ENCODE measurements around the gene CKS1B.

CKS1B gene

DNA sequence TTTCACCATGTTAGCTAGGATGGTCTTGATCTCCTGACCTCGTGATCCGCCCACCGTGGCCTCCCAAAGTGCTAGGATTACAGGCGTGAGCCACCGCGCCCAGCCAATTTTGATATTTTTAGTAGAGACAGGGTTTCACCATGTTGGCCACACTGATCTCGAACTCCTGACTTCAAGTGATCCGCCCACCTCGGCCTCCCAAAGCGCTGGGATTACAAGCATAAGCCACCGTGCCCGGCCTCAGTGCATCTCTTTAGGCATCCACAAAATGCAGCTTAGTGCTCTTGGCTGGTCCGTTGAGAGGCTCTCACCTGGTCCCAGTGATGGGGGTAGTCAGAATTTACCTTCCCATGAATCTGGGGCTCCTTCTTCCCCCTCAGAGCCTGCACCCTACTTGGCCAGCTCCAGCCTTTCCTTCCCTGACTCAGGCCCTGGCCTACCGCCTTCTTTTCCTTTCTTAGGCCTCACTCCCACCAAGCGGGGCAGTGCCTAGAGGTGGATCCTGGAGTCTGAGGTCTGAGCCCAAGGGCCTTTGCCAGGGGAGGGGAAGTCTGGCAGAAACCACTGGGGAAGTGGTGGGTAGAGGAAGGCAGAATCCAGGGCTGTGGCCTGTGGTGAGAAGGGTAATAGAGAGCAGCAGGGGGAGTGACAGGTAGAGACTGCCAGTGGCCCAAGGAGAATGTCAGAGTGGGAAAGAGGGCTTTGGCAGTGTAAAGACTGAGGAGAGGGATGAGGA, 22.7 kb downstream of the CKS1B start:
- Mint-ChIP-seq H3K9me3 (no peaks in the 10 kb centered on the region), H3K27ac (peak overlapping the region; percentile 47), H3K4me3 (peak overlapping the region; percentile 49)

GRCh38 chr1:154998201-154998780, 23.8 kb downstream of the CKS1B start:
- Mint-ChIP-seq H3K4me1 (ENCODE audit: low read depth) (peaks cover 26% of the 10 kb centered on the region), H3K27me3 (ENCODE audit: low read depth) (no peaks in the 10 kb centered on the region), H3K27ac (no peak overlapping the region), H3K4me3 (peak overlapping the region; percentile 25), H3K9me3 (no peaks in the 10 kb centered on the region), H3K36me3 (ENCODE audit: low read depth) (no peaks in the 10 kb centered on the region)

More for the DNA sequence above, 22.7 kb downstream of the CKS1B start:
- Mint-ChIP-seq H3K27me3 (ENCODE audit: low read depth) (no peaks in the 10 kb centered on the region), H3K4me1 (ENCODE audit: low read depth) (peaks cover 26% of the 10 kb centered on the region), H3K36me3 (ENCODE audit: low read depth) (no peaks in the 10 kb centered on the region)

GRCh38 chr1:154998818-154999570, 24.5 kb downstream of the CKS1B start:
- Mint-ChIP-seq H3K36me3 (ENCODE audit: low read depth) (peaks cover 3% of the 10 kb centered on the region), H3K4me1 (ENCODE audit: low read depth) (peaks cover 28% of the 10 kb centered on the region), H3K9me3 (no peaks in the 10 kb centered on the region), H3K4me3 (peak overlapping the region; percentile 73), H3K27ac (peak overlapping the region; percentile 84), H3K27me3 (ENCODE audit: low read depth) (no peaks in the 10 kb centered on the region)

DNA sequence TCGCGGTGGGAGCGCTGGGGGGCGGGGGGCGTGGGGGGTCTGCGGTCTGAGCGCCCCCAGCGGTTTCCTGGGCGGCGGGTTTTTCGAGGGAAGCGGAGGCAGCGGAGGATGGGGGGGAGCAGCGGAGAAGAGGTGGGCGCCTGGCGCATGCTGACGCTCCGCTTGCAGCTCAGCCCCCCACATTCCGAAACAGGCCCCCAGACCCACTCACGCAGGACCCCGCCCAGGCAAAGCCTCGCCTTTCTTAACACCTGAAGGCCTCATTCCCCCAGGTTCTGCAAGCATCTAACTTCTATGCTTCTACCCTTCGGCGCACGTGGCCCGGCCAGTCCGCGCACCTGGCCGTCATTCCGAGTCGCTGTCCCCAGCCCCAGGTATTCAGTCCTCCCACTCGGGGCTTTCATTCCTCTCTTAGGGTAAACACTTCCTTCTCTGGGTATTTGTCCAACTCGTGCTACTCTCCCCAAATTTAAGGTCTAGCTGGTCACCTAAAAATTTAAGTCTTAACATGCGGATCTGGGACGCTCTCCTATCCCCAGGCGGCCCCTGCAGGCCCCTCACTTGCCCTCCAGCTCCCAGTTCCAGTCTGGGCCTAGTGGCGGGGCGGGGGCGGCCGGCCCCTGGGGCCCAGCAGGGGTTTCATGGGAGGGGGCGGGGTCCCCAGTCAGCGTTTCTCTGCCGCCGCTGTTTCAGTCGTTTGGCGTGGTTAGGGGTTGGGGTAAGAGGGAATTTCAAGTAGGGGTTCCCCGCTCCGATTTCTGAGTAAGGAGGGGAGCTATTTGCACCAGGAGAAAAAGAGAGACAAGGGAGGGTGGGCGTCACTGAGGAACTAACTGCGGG, 25.3 kb downstream of the CKS1B start:
- Mint-ChIP-seq H3K27me3 (ENCODE audit: low read depth) (no peaks in the 10 kb centered on the region), H3K9me3 (no peaks in the 10 kb centered on the region), H3K27ac (peak overlapping the region; percentile 93), H3K36me3 (ENCODE audit: low read depth) (peaks cover 5% of the 10 kb centered on the region), H3K4me1 (ENCODE audit: low read depth) (peaks cover 34% of the 10 kb centered on the region), H3K4me3 (peak overlapping the region; percentile 83)

GRCh38 chr1:155000411-155000725, 25.9 kb downstream of the CKS1B start:
- Mint-ChIP-seq H3K27ac (peak overlapping the region; percentile 93), H3K9me3 (no peaks in the 10 kb centered on the region), H3K4me1 (ENCODE audit: low read depth) (peaks cover 37% of the 10 kb centered on the region), H3K4me3 (peak overlapping the region; percentile 83), H3K36me3 (ENCODE audit: low read depth) (peaks cover 5% of the 10 kb centered on the region), H3K27me3 (ENCODE audit: low read depth) (no peaks in the 10 kb centered on the region)

DNA sequence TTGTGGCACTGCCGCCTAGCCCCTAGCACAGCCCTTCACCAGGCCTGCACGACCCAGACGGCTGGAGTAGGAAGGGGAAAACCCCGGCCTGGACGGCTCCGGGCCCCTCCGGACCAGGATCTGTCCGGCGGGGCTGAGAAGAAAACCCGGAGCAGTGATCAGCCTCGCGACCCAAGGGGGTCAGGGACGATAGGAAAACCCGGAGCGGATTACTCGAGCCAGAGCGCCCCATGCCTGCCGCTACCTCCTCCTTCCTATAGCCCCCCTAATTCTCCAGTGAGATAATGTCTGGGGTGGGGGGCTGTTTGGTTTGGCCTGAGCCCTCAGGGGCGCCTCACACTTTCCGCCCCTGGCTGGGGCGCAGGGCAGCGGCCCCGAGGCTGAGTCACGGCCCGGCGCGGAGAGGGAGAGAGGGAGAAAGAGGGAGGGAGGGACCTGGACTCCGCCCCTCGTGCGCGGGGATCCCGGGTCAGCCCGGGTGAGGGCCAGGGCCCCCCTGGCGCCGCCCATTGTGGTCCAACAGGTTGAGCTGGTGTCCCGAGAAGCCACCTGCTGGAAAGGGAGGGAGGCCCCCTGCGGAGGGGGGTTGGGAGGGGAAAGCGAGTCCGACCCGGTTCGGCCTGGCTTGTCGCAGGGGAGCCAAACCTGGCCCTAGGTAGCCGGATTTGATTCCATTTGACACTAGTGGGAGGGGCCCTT, 26.4 kb downstream of the CKS1B start:
- peaks cover 41% of the 10 kb centered on the region for H3K4me1 Mint-ChIP-seq (ENCODE audit: low read depth)
- H3K27me3 Mint-ChIP-seq (ENCODE audit: low read depth): no peaks in the 10 kb centered on the region
- peaks cover 5% of the 10 kb centered on the region for H3K36me3 Mint-ChIP-seq (ENCODE audit: low read depth)
- H3K9me3 Mint-ChIP-seq: no peaks in the 10 kb centered on the region
- H3K27ac Mint-ChIP-seq: peak overlapping the region; percentile 91
- peak overlapping the region; percentile 99 for H3K4me3 Mint-ChIP-seq

GRCh38 chr1:155001425-155001674, 26.9 kb downstream of the CKS1B start:
- Mint-ChIP-seq H3K36me3 (ENCODE audit: low read depth) (peaks cover 5% of the 10 kb centered on the region), H3K9me3 (no peaks in the 10 kb centered on the region), H3K27me3 (ENCODE audit: low read depth) (no peaks in the 10 kb centered on the region), H3K4me3 (peak overlapping the region; percentile 99), H3K4me1 (ENCODE audit: low read depth) (peaks cover 46% of the 10 kb centered on the region), H3K27ac (peak overlapping the region; percentile 91)

DNA sequence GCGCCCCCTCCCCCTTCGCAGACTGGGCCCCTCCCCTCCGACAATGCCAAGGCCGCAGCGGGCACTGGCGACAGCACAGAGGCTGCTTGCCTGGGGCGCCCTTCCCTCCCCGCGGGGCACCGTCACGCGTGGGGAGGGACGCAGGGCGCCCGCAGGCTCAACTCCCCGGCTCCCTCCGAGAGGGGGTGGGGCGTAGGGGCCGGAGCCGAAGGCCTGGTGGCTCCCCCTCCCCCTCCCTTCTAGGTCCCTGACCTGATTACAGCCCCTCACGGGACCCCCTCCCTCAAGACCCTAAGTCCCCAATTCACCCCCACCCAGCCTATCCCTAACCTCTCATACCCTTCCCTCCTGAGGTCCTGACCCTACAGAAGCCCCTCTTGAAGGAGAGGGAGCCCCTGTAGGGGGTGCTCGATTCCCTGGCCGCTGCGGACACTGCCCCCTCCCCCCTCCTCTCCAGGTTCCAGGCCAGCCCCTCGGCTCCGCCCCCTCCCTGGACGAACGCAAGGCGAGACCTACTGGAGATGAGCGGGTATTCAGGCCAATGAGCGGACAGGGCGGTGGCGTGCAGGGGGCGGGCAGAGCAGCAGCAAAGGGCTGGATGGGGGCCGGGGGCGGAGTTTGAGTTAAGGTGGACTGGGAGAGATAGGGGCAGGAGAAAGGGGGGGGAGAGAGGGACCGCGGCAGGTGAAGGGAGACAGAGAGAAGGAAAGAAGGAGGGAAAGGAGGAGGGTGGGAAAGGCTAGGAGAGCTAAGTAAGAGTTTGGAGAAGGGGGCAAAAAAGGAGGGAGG, 27.4 kb downstream of the CKS1B start:
- Mint-ChIP-seq H3K4me3 (peak overlapping the region; percentile 99), H3K4me1 (ENCODE audit: low read depth) (peaks cover 51% of the 10 kb centered on the region), H3K36me3 (ENCODE audit: low read depth) (peaks cover 5% of the 10 kb centered on the region), H3K9me3 (no peaks in the 10 kb centered on the region), H3K27ac (peak overlapping the region; percentile 97), H3K27me3 (ENCODE audit: low read depth) (no peaks in the 10 kb centered on the region)

DNA sequence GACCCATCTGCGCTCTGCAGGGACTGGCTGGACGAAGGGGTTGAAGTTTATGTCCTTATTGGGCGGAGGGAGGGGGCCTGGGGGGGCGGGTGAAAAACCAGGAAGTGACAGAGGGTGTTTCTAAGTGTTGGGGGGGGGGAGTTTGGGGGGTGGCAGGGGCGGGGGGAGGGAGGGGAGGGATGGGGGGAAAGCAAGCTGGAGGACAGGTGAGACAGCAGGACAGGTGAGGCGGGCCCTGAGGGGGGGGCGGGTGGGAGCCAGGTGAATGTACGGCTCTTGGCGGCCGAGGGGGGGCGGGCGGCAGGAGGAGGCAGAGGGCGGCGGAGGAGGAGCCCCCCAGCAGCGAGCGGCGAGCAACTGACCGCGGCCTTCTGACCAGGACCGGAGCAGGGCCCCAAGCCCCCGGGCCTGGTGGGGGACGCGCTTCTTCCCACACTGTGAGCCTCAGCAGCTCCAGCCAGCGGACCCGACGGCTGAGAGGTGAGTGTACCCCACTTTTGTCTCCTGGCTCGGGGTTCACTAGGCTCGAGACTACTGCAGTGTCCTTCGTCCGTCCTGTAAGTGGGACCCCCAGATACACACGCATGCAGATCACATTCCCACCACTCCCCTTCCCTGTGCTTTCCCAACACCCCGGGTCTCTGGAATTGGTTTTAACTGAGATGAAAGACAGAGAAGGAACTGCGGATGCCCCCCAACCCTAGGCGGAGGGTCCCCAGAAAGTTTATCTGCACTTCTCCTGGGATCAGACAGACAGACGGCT, 28.2 kb downstream of the CKS1B start, which contains the start of gene ZBTB7B:
ZBTB7B (plus strand) TSS at position 339 of the 763 bp plus-strand sequence. CDS start 11,859 bp downstream, outside the sequence.
- H3K27me3 Mint-ChIP-seq (ENCODE audit: low read depth): no peaks in the 10 kb centered on the region
- peaks cover 5% of the 10 kb centered on the region for H3K36me3 Mint-ChIP-seq (ENCODE audit: low read depth)
- peak within 1 kb of the TSS; percentile 97 for H3K27ac Mint-ChIP-seq
- peaks cover 48% of the 10 kb centered on the region for H3K4me1 Mint-ChIP-seq (ENCODE audit: low read depth)
- peak within 1 kb of the TSS; percentile 99 for H3K4me3 Mint-ChIP-seq
- H3K9me3 Mint-ChIP-seq: no peaks in the 10 kb centered on the region

DNA sequence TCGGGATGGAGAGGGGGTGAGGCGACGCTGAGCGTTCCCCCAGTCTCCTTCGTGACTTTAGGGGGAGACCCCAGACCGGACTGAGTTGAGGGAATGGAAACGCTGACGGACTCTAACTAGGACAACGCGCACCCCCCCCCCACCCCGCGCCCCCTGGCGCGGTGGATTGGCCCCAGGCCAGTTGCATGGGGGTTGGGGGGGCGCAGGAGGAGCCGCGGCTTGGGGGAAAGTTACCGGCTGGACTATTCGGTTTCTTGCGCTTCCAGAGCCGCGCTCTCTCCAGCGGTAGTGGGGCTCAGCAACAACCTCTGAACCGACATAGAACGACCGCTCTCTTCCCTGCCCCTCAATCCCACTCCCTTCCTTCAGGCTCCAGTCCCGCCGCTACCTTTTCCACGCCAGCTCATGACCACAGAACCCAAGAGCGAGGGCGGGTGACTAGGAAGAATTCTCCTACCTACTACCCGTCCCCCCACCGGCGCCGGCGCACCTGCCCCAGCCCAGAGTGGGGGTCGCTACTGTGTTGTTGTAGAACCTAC, 28.8 kb downstream of the CKS1B start:
- peak overlapping the region; percentile 93 for H3K27ac Mint-ChIP-seq
- H3K4me1 Mint-ChIP-seq (ENCODE audit: low read depth): peaks cover 44% of the 10 kb centered on the region
- no peaks in the 10 kb centered on the region for H3K9me3 Mint-ChIP-seq
- H3K36me3 Mint-ChIP-seq (ENCODE audit: low read depth): peaks cover 5% of the 10 kb centered on the region
- peak overlapping the region; percentile 99 for H3K4me3 Mint-ChIP-seq
- H3K27me3 Mint-ChIP-seq (ENCODE audit: low read depth): no peaks in the 10 kb centered on the region

DNA sequence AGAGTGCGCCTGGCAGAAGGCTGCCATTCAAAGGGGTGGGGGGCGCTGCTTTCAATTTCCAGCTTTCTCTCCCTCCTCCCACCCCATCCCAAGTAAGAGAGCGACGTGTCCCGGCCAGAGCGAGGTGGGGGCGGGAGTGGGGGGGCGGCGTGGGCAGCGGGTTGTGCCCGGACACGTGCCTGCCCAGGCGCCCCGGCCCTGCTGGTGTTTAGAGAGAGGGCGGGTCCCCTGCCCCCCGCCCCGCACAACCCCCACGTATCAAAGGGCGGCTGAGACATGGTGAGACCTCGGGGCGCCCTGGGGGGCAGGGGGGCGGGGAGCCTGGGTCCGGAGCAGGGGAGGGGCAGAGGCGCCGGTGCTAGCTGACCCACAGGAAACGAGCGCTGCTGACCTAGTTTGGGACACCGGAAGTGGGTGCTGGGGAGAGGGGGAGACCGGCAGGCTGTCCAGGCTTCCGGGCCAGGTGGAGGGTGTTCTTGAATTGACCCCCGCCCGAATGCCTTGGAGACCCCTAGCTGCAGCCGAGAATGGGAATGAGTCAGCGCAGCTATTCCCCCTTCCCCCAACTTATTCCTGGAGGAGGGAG, 29.4 kb downstream of the CKS1B start:
- peak overlapping the region; percentile 99 for H3K4me3 Mint-ChIP-seq
- H3K9me3 Mint-ChIP-seq: no peaks in the 10 kb centered on the region
- peak overlapping the region; percentile 96 for H3K27ac Mint-ChIP-seq
- H3K27me3 Mint-ChIP-seq (ENCODE audit: low read depth): no peaks in the 10 kb centered on the region
- H3K4me1 Mint-ChIP-seq (ENCODE audit: low read depth): peaks cover 44% of the 10 kb centered on the region
- peaks cover 6% of the 10 kb centered on the region for H3K36me3 Mint-ChIP-seq (ENCODE audit: low read depth)

- H3K36me3 Mint-ChIP-seq (ENCODE audit: low read depth): peaks cover 9% of the 10 kb centered on the region
- peaks cover 43% of the 10 kb centered on the region for H3K4me1 Mint-ChIP-seq (ENCODE audit: low read depth)
- H3K27ac Mint-ChIP-seq: peak overlapping the region; percentile 96
- H3K4me3 Mint-ChIP-seq: peak overlapping the region; percentile 88
- no peaks in the 10 kb centered on the region for H3K9me3 Mint-ChIP-seq
- H3K27me3 Mint-ChIP-seq (ENCODE audit: low read depth): no peaks in the 10 kb centered on the region
Measured at GRCh38 chr1:155004352-155005075, 30.0 kb downstream of the CKS1B start.
